HepG2 (cell line): ENCODE results near the gene WDR83. TPM values are rescaled to one million over a fixed set of nuclear protein-coding genes. Genes with fewer than 3 reads are reported as not detected.
A peak's percentile ranks its signal among the peaks of the same experiment; 100 is the strongest.

ENCODE experiments used
- ATF7 ChIP-seq, 2 experiments: fragments of 450-650 bp in 1 of 2; sonication (generic) in 1 of 2; formaldehyde crosslinking in 1 of 2; IDR thresholded peaks; 2 replicates each; pipeline versions ENCODE4 v1.4.0 to v1.6.1; 2016 to 2020; ENCODE audit warnings: antibody characterized with exemption in 1 of 2, mild to moderate bottlenecking in 1 of 2, missing genetic modification reagents in 1 of 2
- EED ChIP-seq: sonication (generic); formaldehyde crosslinking; IDR thresholded peaks from 2 replicates; pipeline ENCODE4 v1.5.0; 2020; ENCODE audit warnings: mild to moderate bottlenecking, missing genetic modification reagents
- GATA4 ChIP-seq: sonication (generic); IDR thresholded peaks from 2 replicates; pipeline ENCODE4 v1.6.1; 2016; ENCODE audit warnings: antibody characterized with exemption, low read depth, borderline replicate concordance
- GLMP ChIP-seq: sonication (generic); formaldehyde crosslinking; IDR thresholded peaks from 2 replicates; pipeline ENCODE4 v1.9.0; 2021; ENCODE audit warnings: missing genetic modification reagents, mild to moderate bottlenecking, borderline replicate concordance
- HMG20B ChIP-seq: conservative IDR thresholded peaks from 2 replicates; pipeline ENCODE4 v1.6.1; 2016; ENCODE audit warnings: missing genetic modification reagents, missing compliant biosample characterization
- HOXD1 ChIP-seq: sonication (generic); formaldehyde crosslinking; IDR thresholded peaks from 2 replicates; pipeline ENCODE4 v1.5.0; 2020; ENCODE audit warnings: missing genetic modification reagents
- LRRFIP1 ChIP-seq: sonication (generic); formaldehyde crosslinking; conservative IDR thresholded peaks from 2 replicates; pipeline ENCODE4 v1.4.0; 2020; ENCODE audit warnings: missing genetic modification reagents
- REPIN1 ChIP-seq: sonication (generic); formaldehyde crosslinking; IDR thresholded peaks from 2 replicates; pipeline ENCODE4 v1.8.0; 2022; ENCODE audit warnings: missing genetic modification reagents, low read depth, mild to moderate bottlenecking, borderline replicate concordance
- TAF15 ChIP-seq: fragments of 200-400 bp; formaldehyde crosslinking; IDR thresholded peaks from one replicate; pipeline ENCODE4 v1.6.1; 2018; ENCODE audit warnings: mild to moderate bottlenecking, low read depth, low read length; ENCODE audit not compliant: poor library complexity, severe bottlenecking
- THAP7 ChIP-seq: sonication (generic); formaldehyde crosslinking; IDR thresholded peaks from 2 replicates; pipeline ENCODE4 v1.8.1; 2023; ENCODE audit warnings: mild to moderate bottlenecking, missing genetic modification reagents
- ZNF101 ChIP-seq: sonication (generic); formaldehyde crosslinking; IDR thresholded peaks from 2 replicates; pipeline ENCODE4 v1.4.0; 2020; ENCODE audit warnings: mild to moderate bottlenecking, low read depth, missing genetic modification reagents, borderline replicate concordance
- ZNF12 ChIP-seq: sonication (generic); formaldehyde crosslinking; IDR thresholded peaks from 2 replicates; pipeline ENCODE4 v1.5.0; 2020; ENCODE audit warnings: missing genetic modification reagents
- ZNF253 ChIP-seq: sonication (generic); formaldehyde crosslinking; IDR thresholded peaks from 2 replicates; pipeline ENCODE4 v1.8.0; 2022; ENCODE audit warnings: mild to moderate bottlenecking, missing genetic modification reagents, borderline replicate concordance
- ZNF510 ChIP-seq: sonication (generic); formaldehyde crosslinking; IDR thresholded peaks from 2 replicates; pipeline ENCODE4 v1.4.0; 2020; ENCODE audit warnings: low read depth, mild to moderate bottlenecking, missing genetic modification reagents
- ZNF562 ChIP-seq: sonication (generic); formaldehyde crosslinking; IDR thresholded peaks from 2 replicates; pipeline ENCODE4 v1.8.0; 2022; ENCODE audit warnings: missing genetic modification reagents, borderline replicate concordance
- ZNF569 ChIP-seq: sonication (generic); formaldehyde crosslinking; IDR thresholded peaks from 2 replicates; pipeline ENCODE4 v1.5.0; 2020; ENCODE audit warnings: mild to moderate bottlenecking, missing genetic modification reagents, moderate library complexity, borderline replicate concordance
- ZNF619 ChIP-seq: sonication (generic); formaldehyde crosslinking; IDR thresholded peaks from 2 replicates; pipeline ENCODE4 v1.4.0; 2020; ENCODE audit warnings: mild to moderate bottlenecking, missing genetic modification reagents
- polyA plus RNA-seq, 8 experiments: library from polyadenylated mRNA; depleted of rRNA in 3 of 8; stranded (reverse) in 7 of 8; unstranded in 1 of 8; fragments of >200 nt; fragmentation: Illumina TruSeq in 4 of 8; extraction: Trizol in 4 of 8; gene quantifications; 2 replicates each; pipeline versions ENCODE4 v1.2.1 to v1.2.3, GENCODE V29; 2011 to 2016; ENCODE audit warnings: low read depth in 4 of 8, missing spikeins in 1 of 8, mixed read lengths in 1 of 8; ENCODE audit not compliant: insufficient read depth in 1 of 8
- total RNA-seq, 5 experiments: library from RNA; depleted of rRNA; stranded (reverse); fragments of >200 nt; fragmentation: Illumina TruSeq; extraction: Trizol; gene quantifications; 2 replicates each; pipeline ENCODE4 v1.2.3, GENCODE V29; 2016; ENCODE audit warnings: low read depth in 1 of 5
- TF ChIP-seq, protein P1 (sequence below), 2 experiments: sonication (generic) in 1 of 2; formaldehyde crosslinking in 1 of 2; IDR thresholded peaks; 2 replicates each; pipeline versions ENCODE4 v1.4.0 to v1.6.1; 2018 to 2020; ENCODE audit warnings: missing genetic modification reagents in 2 of 2, borderline replicate concordance in 1 of 2, low read depth in 1 of 2, mild to moderate bottlenecking in 1 of 2, missing biosample characterization in 1 of 2
- TF ChIP-seq, protein P2 (sequence below): sonication (generic); formaldehyde crosslinking; IDR thresholded peaks from 2 replicates; pipeline ENCODE4 v1.4.0; 2020; ENCODE audit warnings: mild to moderate bottlenecking, low read depth, missing genetic modification reagents

The WDR83 gene
- total and polyA plus RNA-seq, 2 of the 13 experiments (the other 11 are each of a cell fraction or from before 2014, with no cell fraction given) = 4.5 to 10.7 TPM

GRCh38 chr19:12696366-12697335 lies 30.0 kb downstream of the WDR83 start, which contains the start of gene FBXW9 (continued):
- TF ChIP-seq, protein P1, sequence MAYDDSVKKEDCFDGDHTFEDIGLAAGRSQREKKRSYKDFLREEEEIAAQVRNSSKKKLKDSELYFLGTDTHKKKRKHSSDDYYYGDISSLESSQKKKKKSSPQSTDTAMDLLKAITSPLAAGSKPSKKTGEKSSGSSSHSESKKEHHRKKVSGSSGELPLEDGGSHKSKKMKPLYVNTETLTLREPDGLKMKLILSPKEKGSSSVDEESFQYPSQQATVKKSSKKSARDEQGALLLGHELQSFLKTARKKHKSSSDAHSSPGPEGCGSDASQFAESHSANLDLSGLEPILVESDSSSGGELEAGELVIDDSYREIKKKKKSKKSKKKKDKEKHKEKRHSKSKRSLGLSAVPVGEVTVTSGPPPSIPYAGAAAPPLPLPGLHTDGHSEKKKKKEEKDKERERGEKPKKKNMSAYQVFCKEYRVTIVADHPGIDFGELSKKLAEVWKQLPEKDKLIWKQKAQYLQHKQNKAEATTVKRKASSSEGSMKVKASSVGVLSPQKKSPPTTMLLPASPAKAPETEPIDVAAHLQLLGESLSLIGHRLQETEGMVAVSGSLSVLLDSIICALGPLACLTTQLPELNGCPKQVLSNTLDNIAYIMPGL (CRISPR knock-in tag; IDR thresholded peaks at IDR 0.05; ENCODE audit: borderline replicate concordance in 1 of 2, low read depth in 1 of 2) = peak; percentile 42 to 56; a peak in 2 of 4 replicates
- TF ChIP-seq ZNF101 = no peak
- TF ChIP-seq GATA4 = no peak
- TF ChIP-seq, protein P2, sequence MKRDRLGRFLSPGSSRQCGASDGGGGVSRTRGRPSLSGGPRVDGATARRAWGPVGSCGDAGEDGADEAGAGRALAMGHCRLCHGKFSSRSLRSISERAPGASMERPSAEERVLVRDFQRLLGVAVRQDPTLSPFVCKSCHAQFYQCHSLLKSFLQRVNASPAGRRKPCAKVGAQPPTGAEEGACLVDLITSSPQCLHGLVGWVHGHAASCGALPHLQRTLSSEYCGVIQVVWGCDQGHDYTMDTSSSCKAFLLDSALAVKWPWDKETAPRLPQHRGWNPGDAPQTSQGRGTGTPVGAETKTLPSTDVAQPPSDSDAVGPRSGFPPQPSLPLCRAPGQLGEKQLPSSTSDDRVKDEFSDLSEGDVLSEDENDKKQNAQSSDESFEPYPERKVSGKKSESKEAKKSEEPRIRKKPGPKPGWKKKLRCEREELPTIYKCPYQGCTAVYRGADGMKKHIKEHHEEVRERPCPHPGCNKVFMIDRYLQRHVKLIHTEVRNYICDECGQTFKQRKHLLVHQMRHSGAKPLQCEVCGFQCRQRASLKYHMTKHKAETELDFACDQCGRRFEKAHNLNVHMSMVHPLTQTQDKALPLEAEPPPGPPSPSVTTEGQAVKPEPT (CRISPR knock-in tag) = no peak
- TF ChIP-seq THAP7 (CRISPR knock-in tag) = 0 out of 2 replicates have a peak, but pooled peaks have one; percentile 62
- TF ChIP-seq ATF7 (IDR thresholded peaks at IDR 0.05) = no peak
- no peak for TF ChIP-seq ATF7 (CRISPR knock-in tag; IDR thresholded peaks at IDR 0.05)
- no peak for TF ChIP-seq LRRFIP1 (CRISPR knock-in tag)
- TF ChIP-seq EED (CRISPR knock-in tag) = no peak
- peak; percentile 79 for TF ChIP-seq TAF15
- TF ChIP-seq ZNF510 (CRISPR knock-in tag) = no peak
- no peak for TF ChIP-seq ZNF253 (CRISPR knock-in tag)
- TF ChIP-seq ZNF12 (CRISPR knock-in tag) = no peak
- peak; percentile 39; the same call in 1 of the 2 replicates for TF ChIP-seq HOXD1 (CRISPR knock-in tag)
- no peak for TF ChIP-seq ZNF562 (CRISPR knock-in tag)
- no peak for TF ChIP-seq HMG20B (CRISPR knock-in tag)
- TF ChIP-seq GLMP (CRISPR knock-in tag) = no peak
- TF ChIP-seq REPIN1 (CRISPR knock-in tag) = 0 out of 2 replicates have a peak, but pooled peaks have one; percentile 35
- TF ChIP-seq ZNF619 (CRISPR knock-in tag) = no peak
- no peak for TF ChIP-seq ZNF569 (CRISPR knock-in tag)
